GM23338 (cell line): ENCODE measurements around the gene NTN3. TPM values are rescaled to one million over a fixed set of nuclear protein-coding genes. Genes with fewer than 3 reads are reported as not detected.

Experiments used
- ATAC-seq: fragments of 200-7000 bp; cut with Tn5 transposase; 3 replicates; pipeline ENCODE4 v1.9.1; 2020
- DNase-seq: peaks from one replicate; pipeline ENCODE4 v3.0.0-alpha.2; 2015; ENCODE audit warnings: low spot score
- H2AFZ ChIP-seq: fragments of 200-600 bp; sonication (generic); 2 replicates; pipeline ENCODE4 v1.8.0; 2016; ENCODE audit warnings: antibody characterized with exemption, mild to moderate bottlenecking, moderate library complexity
- H3F3A ChIP-seq: fragments of 200-600 bp; sonication (generic); replicated peaks from 2 replicates; pipeline ENCODE4 v1.8.0; 2017; ENCODE audit warnings: antibody characterized with exemption, mixed run types, low read depth
- H3K27ac ChIP-seq: fragments of 200-600 bp; sonication (generic); 2 replicates; pipeline ENCODE4 v1.6.1; 2016; ENCODE audit warnings: low read depth
- H3K27me3 ChIP-seq: fragments of 200-600 bp; sonication (generic); 2 replicates; pipeline ENCODE4 v1.8.0; 2016; ENCODE audit warnings: mild to moderate bottlenecking, mixed run types, moderate library complexity; ENCODE audit not compliant: insufficient read depth
- H3K36me3 ChIP-seq: fragments of 200-600 bp; sonication (generic); 2 replicates; pipeline ENCODE4 v1.8.0; 2016; ENCODE audit warnings: mild to moderate bottlenecking; ENCODE audit not compliant: insufficient read depth
- H3K4me1 ChIP-seq: fragments of 200-600 bp; sonication (generic); 2 replicates; pipeline ENCODE4 v1.8.0; 2016; ENCODE audit warnings: mild to moderate bottlenecking, moderate library complexity; ENCODE audit not compliant: insufficient read depth
- H3K4me2 ChIP-seq: fragments of 200-600 bp; sonication (generic); 2 replicates; pipeline ENCODE4 v1.7.1; 2017; ENCODE audit warnings: mixed run types
- H3K4me3 ChIP-seq: fragments of 200-600 bp; sonication (generic); 2 replicates; pipeline ENCODE4 v1.6.1; 2016; ENCODE audit warnings: mixed run types
- H3K79me2 ChIP-seq: fragments of 200-600 bp; sonication (generic); replicated peaks from 2 replicates; pipeline ENCODE4 v1.8.0; 2017; ENCODE audit warnings: mild to moderate bottlenecking; ENCODE audit not compliant: insufficient read depth
- H3K9me2 ChIP-seq: fragments of 200-600 bp; sonication (generic); 2 replicates; pipeline ENCODE4 v1.8.0; 2017; ENCODE audit not compliant: insufficient read depth
- H4K20me1 ChIP-seq: fragments of 200-600 bp; sonication (generic); replicated peaks from 2 replicates; pipeline ENCODE4 v1.8.0; 2017; ENCODE audit warnings: mild to moderate bottlenecking; ENCODE audit not compliant: insufficient read depth
- H3K27ac Mint-ChIP-seq: 2 replicates; pipeline ENCODE4 v1.8.0; 2020; ENCODE audit warnings: inconsistent platforms, mild to moderate bottlenecking, moderate library complexity, mixed read lengths
- H3K27me3 Mint-ChIP-seq: 3 replicates; pipeline ENCODE4 v1.8.0; 2022; ENCODE audit warnings: low read depth, mild to moderate bottlenecking, moderate library complexity, mixed read lengths, inconsistent platforms; ENCODE audit not compliant: insufficient read depth, poor library complexity
- H3K36me3 Mint-ChIP-seq: 3 replicates; pipeline ENCODE4 v1.8.0; 2021; ENCODE audit warnings: low read depth, mild to moderate bottlenecking, inconsistent platforms, moderate library complexity, mixed read lengths
- H3K4me1 Mint-ChIP-seq: 3 replicates; pipeline ENCODE4 v1.8.0; 2020; ENCODE audit warnings: mild to moderate bottlenecking, inconsistent platforms, mixed read lengths
- H3K4me3 Mint-ChIP-seq: 3 replicates; pipeline ENCODE4 v1.8.0; 2021; ENCODE audit warnings: moderate library complexity, mild to moderate bottlenecking, inconsistent platforms, mixed read lengths
- H3K9me3 Mint-ChIP-seq: 3 replicates; pipeline ENCODE4 v1.8.0; 2020; ENCODE audit warnings: moderate library complexity, mild to moderate bottlenecking, inconsistent platforms, mixed read lengths
- CREB1 ChIP-seq: fragments of 250-450 bp; sonication (Bioruptor Pico); IDR thresholded peaks from 2 replicates; pipeline ENCODE4 v1.5.0; 2020; ENCODE audit warnings: low read depth, mild to moderate bottlenecking, moderate library complexity
- ETS1 ChIP-seq: IDR thresholded peaks from 2 replicates; pipeline ENCODE4 v1.6.1; 2016; ENCODE audit warnings: antibody characterized with exemption
- EZH2 ChIP-seq: fragments of 200-600 bp; sonication (generic); IDR thresholded peaks from one replicate; pipeline ENCODE4 v1.8.0; 2017; ENCODE audit warnings: antibody characterized with exemption, mild to moderate bottlenecking, low read depth; ENCODE audit not compliant: unreplicated experiment
- EZH2phosphoT487 ChIP-seq: fragments of 200-600 bp; sonication (generic); IDR thresholded peaks from one replicate; pipeline ENCODE4 v1.8.1; 2018; ENCODE audit warnings: antibody characterized with exemption; ENCODE audit not compliant: unreplicated experiment
- JUNB ChIP-seq: IDR thresholded peaks from one replicate; pipeline ENCODE4 v1.6.1; 2016; ENCODE audit warnings: antibody characterized with exemption; ENCODE audit not compliant: unreplicated experiment
- NANOG ChIP-seq: IDR thresholded peaks from 2 replicates; pipeline ENCODE4 v1.6.1; 2016; ENCODE audit warnings: antibody characterized with exemption, borderline replicate concordance
- POLR2AphosphoS5 ChIP-seq: IDR thresholded peaks from 2 replicates; pipeline ENCODE4 v1.6.1; 2016; ENCODE audit warnings: antibody characterized with exemption, low read depth
- STAT1 ChIP-seq: IDR thresholded peaks from one replicate; pipeline ENCODE4 v1.6.1; 2016; ENCODE audit warnings: antibody characterized with exemption; ENCODE audit not compliant: unreplicated experiment
- ZNF114 ChIP-seq: fragments of 250-450 bp; sonication (Bioruptor Pico); IDR thresholded peaks from 2 replicates; pipeline ENCODE4 v1.5.0; 2020; ENCODE audit warnings: mild to moderate bottlenecking, moderate library complexity
- ZNF331 ChIP-seq: fragments of 250-450 bp; sonication (Bioruptor Pico); IDR thresholded peaks from 2 replicates; pipeline ENCODE4 v1.5.0; 2020; ENCODE audit warnings: low read depth, mild to moderate bottlenecking, moderate library complexity
- polyA plus RNA-seq: library from polyadenylated mRNA; unstranded; fragments of >200 nt; fragmentation: Nextera tagmentation; extraction: Ambion mirVana; gene quantifications from 2 replicates; pipeline ENCODE4 v1.2.1, GENCODE V29; 2016
- total RNA-seq: library from RNA; depleted of rRNA; stranded (reverse); fragments of >200 nt; shearing (Covaris generic); gene quantifications from 2 replicates; pipeline ENCODE4 v1.2.3, GENCODE V29; 2014
- TF ChIP-seq, protein P1 (sequence below), 2 experiments: fragments of 200-600 bp in 1 of 2; sonication (generic) in 1 of 2; conservative IDR thresholded peaks; 2 replicates each; pipeline versions ENCODE4 v1.5.1 to v1.6.1; 2016 to 2017; ENCODE audit warnings: antibody characterized with exemption in 2 of 2, low read depth in 2 of 2, mild to moderate bottlenecking in 2 of 2, moderate library complexity in 1 of 2
- TF ChIP-seq, protein P2 (sequence below): fragments of 250-450 bp; sonication (Bioruptor Pico); IDR thresholded peaks from 2 replicates; pipeline ENCODE4 v1.5.0; 2020; ENCODE audit warnings: mild to moderate bottlenecking, moderate library complexity
- TF ChIP-seq, protein P3 (sequence below): IDR thresholded peaks from one replicate; pipeline ENCODE4 v1.6.1; 2018; ENCODE audit warnings: antibody characterized with exemption; ENCODE audit not compliant: unreplicated experiment

The NTN3 gene
- total and polyA plus RNA-seq, 2 experiments from 2014 or later, result 0.10 to 1.7 TPM

DNA sequence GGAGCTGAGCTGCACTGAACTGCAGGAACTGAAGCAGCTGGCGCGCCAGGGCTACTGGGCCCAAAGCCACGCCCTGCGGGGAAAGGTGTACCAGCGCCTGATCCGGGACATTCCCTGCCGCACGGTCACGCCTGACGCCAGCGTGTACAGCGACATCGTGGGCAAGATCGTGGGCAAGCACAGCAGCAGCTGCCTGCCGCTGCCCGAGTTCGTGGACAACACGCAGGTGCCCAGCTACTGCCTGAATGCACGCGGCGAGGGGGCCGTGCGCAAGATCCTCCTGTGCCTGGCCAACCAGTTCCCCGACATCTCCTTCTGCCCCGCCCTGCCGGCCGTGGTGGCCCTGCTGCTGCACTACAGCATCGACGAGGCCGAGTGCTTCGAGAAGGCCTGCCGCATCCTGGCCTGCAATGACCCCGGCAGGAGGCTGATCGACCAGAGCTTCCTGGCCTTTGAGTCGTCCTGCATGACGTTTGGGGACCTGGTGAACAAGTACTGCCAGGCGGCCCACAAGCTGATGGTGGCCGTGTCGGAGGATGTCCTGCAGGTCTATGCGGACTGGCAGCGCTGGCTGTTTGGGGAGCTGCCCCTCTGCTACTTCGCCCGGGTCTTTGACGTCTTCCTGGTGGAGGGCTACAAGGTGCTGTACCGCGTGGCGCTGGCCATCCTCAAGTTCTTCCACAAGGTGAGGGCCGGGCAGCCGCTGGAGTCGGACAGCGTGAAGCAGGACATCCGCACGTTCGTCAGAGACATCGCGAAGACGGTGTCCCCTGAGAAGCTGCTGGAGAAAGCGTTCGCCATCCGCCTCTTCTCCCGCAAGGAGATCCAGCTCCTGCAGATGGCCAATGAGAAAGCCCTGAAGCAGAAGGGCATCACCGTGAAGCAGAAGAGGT lies 25.4 kb downstream of the NTN3 start:
- Mint-ChIP-seq H3K9me3 (no peaks in the 10 kb centered on the region), H3K27me3 (peaks cover 2% of the 10 kb centered on the region), H3K36me3 (peaks cover 8% of the 10 kb centered on the region; the same call in 2 of the 3 replicates), H3K4me1 (no peaks in the 10 kb centered on the region; the same call in 2 of the 3 replicates), H3K4me3 (no peak overlapping the region), H3K27ac (no peak overlapping the region)
- H3K4me1 ChIP-seq, result peaks cover under 1% of the 10 kb centered on the region; the same call in 1 of the 2 replicates
- no peaks in the 10 kb centered on the region; the same call in 1 of the 2 replicates for H4K20me1 ChIP-seq
- no peak overlapping the region for H3K27ac ChIP-seq
- no peaks in the 10 kb centered on the region for H3K79me2 ChIP-seq
- TF ChIP-seq ETS1 (no peak), CREB1 (no peak), EZH2phosphoT487 (no peak), ZNF114 (no peak), NANOG (no peak), EZH2 (no peak), JUNB (no peak), ZNF331 (no peak), POLR2AphosphoS5 (no peak), STAT1 (no peak)
- TF ChIP-seq, protein P1, sequence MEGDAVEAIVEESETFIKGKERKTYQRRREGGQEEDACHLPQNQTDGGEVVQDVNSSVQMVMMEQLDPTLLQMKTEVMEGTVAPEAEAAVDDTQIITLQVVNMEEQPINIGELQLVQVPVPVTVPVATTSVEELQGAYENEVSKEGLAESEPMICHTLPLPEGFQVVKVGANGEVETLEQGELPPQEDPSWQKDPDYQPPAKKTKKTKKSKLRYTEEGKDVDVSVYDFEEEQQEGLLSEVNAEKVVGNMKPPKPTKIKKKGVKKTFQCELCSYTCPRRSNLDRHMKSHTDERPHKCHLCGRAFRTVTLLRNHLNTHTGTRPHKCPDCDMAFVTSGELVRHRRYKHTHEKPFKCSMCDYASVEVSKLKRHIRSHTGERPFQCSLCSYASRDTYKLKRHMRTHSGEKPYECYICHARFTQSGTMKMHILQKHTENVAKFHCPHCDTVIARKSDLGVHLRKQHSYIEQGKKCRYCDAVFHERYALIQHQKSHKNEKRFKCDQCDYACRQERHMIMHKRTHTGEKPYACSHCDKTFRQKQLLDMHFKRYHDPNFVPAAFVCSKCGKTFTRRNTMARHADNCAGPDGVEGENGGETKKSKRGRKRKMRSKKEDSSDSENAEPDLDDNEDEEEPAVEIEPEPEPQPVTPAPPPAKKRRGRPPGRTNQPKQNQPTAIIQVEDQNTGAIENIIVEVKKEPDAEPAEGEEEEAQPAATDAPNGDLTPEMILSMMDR (conservative IDR thresholded peaks at IDR 0.05; ENCODE audit: low read depth in 2 of 2), result no peak
- TF ChIP-seq, protein P2, sequence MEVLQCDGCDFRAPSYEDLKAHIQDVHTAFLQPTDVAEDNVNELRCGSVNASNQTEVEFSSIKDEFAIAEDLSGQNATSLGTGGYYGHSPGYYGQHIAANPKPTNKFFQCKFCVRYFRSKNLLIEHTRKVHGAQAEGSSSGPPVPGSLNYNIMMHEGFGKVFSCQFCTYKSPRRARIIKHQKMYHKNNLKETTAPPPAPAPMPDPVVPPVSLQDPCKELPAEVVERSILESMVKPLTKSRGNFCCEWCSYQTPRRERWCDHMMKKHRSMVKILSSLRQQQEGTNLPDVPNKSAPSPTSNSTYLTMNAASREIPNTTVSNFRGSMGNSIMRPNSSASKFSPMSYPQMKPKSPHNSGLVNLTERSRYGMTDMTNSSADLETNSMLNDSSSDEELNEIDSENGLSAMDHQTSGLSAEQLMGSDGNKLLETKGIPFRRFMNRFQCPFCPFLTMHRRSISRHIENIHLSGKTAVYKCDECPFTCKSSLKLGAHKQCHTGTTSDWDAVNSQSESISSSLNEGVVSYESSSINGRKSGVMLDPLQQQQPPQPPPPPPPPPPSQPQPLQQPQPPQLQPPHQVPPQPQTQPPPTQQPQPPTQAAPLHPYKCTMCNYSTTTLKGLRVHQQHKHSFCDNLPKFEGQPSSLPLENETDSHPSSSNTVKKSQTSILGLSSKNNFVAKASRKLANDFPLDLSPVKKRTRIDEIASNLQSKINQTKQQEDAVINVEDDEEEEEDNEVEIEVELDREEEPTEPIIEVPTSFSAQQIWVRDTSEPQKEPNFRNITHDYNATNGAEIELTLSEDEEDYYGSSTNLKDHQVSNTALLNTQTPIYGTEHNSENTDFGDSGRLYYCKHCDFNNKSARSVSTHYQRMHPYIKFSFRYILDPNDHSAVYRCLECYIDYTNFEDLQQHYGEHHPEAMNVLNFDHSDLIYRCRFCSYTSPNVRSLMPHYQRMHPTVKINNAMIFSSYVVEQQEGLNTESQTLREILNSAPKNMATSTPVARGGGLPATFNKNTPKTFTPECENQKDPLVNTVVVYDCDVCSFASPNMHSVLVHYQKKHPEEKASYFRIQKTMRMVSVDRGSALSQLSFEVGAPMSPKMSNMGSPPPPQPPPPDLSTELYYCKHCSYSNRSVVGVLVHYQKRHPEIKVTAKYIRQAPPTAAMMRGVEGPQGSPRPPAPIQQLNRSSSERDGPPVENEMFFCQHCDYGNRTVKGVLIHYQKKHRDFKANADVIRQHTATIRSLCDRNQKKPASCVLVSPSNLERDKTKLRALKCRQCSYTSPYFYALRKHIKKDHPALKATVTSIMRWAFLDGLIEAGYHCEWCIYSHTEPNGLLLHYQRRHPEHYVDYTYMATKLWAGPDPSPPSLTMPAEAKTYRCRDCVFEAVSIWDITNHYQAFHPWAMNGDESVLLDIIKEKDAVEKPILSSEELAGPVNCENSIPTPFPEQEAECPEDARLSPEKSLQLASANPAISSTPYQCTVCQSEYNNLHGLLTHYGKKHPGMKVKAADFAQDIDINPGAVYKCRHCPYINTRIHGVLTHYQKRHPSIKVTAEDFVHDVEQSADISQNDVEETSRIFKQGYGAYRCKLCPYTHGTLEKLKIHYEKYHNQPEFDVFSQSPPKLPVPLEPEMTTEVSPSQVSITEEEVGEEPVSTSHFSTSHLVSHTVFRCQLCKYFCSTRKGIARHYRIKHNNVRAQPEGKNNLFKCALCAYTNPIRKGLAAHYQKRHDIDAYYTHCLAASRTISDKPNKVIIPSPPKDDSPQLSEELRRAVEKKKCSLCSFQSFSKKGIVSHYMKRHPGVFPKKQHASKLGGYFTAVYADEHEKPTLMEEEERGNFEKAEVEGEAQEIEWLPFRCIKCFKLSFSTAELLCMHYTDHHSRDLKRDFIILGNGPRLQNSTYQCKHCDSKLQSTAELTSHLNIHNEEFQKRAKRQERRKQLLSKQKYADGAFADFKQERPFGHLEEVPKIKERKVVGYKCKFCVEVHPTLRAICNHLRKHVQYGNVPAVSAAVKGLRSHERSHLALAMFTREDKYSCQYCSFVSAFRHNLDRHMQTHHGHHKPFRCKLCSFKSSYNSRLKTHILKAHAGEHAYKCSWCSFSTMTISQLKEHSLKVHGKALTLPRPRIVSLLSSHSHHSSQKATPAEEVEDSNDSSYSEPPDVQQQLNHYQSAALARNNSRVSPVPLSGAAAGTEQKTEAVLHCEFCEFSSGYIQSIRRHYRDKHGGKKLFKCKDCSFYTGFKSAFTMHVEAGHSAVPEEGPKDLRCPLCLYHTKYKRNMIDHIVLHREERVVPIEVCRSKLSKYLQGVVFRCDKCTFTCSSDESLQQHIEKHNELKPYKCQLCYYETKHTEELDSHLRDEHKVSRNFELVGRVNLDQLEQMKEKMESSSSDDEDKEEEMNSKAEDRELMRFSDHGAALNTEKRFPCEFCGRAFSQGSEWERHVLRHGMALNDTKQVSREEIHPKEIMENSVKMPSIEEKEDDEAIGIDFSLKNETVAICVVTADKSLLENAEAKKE (CRISPR knock-in tag), result no peak
- TF ChIP-seq, protein P3, sequence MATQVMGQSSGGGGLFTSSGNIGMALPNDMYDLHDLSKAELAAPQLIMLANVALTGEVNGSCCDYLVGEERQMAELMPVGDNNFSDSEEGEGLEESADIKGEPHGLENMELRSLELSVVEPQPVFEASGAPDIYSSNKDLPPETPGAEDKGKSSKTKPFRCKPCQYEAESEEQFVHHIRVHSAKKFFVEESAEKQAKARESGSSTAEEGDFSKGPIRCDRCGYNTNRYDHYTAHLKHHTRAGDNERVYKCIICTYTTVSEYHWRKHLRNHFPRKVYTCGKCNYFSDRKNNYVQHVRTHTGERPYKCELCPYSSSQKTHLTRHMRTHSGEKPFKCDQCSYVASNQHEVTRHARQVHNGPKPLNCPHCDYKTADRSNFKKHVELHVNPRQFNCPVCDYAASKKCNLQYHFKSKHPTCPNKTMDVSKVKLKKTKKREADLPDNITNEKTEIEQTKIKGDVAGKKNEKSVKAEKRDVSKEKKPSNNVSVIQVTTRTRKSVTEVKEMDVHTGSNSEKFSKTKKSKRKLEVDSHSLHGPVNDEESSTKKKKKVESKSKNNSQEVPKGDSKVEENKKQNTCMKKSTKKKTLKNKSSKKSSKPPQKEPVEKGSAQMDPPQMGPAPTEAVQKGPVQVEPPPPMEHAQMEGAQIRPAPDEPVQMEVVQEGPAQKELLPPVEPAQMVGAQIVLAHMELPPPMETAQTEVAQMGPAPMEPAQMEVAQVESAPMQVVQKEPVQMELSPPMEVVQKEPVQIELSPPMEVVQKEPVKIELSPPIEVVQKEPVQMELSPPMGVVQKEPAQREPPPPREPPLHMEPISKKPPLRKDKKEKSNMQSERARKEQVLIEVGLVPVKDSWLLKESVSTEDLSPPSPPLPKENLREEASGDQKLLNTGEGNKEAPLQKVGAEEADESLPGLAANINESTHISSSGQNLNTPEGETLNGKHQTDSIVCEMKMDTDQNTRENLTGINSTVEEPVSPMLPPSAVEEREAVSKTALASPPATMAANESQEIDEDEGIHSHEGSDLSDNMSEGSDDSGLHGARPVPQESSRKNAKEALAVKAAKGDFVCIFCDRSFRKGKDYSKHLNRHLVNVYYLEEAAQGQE, result no peak
- no peaks in the 10 kb centered on the region for H3K9me2 ChIP-seq
- DNase-seq, result no peak
- ATAC-seq, result no peak
- no peak overlapping the region for H3K4me3 ChIP-seq
- no peaks in the 10 kb centered on the region for H3K27me3 ChIP-seq
- H3K4me2 ChIP-seq, result no peak overlapping the region
- H3K36me3 ChIP-seq, result no peaks in the 10 kb centered on the region
- no peak overlapping the region for H2AFZ ChIP-seq
- H3F3A ChIP-seq, result no peaks in the 10 kb centered on the region
